Measurements from ENCODE around the gene AIG1. TPM values are rescaled to one million over a fixed set of nuclear protein-coding genes. Genes with fewer than 3 reads are reported as not detected.
"Not testable (repeated sequence)": the region's sequence is repeated elsewhere in the genome, so short reads cannot be mapped to it uniquely, and the experiment has no call there.

The AIG1 gene
- total RNA-seq, 1 donor from 2014 or later, result 14.3 TPM

- Mint-ChIP-seq H3K27me3 (ENCODE audit: unreplicated experiment) (no peaks in the 10 kb centered on the region), H3K27ac (ENCODE audit: unreplicated experiment) (no peak overlapping the region), H3K4me3 (ENCODE audit: unreplicated experiment) (no peak overlapping the region), H3K36me3 (ENCODE audit: unreplicated experiment) (peaks cover 9% of the 10 kb centered on the region), H3K4me1 (ENCODE audit: low read depth, unreplicated experiment) (no peaks in the 10 kb centered on the region), H3K9me3 (ENCODE audit: unreplicated experiment) (no peaks in the 10 kb centered on the region)
- no peak for TF ChIP-seq CTCF (IDR thresholded peaks at IDR 0.05; ENCODE audit: partially characterized antibody, unreplicated experiment)
- DNase-seq, result no peak
Measured at GRCh38 chr6:143135325-143135724, 74.6 kb downstream of the AIG1 start.

DNA sequence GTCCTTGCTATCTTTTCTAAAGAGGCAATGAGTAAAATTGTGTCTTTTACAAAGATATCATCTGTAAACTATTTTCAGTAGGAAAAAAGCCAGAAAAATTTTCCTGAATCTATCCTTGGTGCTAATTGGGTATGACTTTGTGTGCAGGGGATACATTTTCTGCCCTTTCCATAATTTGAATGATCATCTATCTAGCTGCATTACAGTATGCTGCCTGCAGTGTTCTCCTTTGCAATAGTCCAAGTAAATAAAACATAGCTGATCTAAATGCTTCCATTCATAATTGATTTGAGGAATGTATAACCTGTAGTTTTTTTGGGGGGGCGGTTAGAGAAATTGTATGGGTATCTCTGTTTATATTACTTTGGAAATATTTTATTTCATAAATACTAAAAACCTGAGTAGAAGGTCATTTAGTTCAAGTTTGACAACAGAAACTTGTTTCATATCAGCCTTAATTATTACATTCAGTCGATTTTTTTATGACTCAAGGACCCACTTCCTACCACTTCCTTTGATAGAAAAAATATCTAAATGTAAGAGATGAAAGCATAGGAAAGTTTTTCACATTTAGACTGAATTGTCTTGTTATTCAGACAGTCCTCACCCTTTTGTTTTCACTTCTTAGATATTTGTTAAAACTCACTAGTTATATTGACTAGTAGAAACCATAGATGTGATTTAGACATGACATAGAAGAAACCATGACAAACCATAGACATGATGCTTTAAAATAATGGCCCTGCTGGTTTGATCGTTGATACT lies 75.3 kb downstream of the AIG1 start:
- H3K4me3 Mint-ChIP-seq (ENCODE audit: unreplicated experiment), result no peak overlapping the region

DNA sequence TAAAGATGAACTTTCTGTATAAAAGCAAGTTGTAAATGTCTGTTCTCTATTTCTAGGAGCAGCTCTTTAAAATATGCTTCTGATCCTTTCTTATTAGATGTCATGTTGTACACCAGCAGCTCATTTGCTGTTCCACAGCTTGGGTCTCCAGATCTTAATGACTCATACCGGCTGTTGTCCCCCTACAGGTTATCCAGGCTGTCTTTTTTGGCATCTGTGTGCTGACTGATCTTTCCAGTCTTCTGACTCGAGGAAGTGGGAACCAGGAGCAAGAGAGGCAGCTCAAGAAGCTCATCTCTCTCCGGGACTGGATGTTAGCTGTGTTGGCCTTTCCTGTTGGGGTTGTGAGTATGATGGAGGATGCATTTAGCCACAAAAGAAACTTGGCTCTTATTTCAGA lies 76.0 kb downstream of the AIG1 start:
- Mint-ChIP-seq H3K27ac (ENCODE audit: unreplicated experiment) (no peak overlapping the region), H3K4me1 (ENCODE audit: low read depth, unreplicated experiment) (no peaks in the 10 kb centered on the region)
- no peak for DNase-seq

More for the DNA sequence above, 75.3 kb downstream of the AIG1 start:
- Mint-ChIP-seq H3K36me3 (ENCODE audit: unreplicated experiment) (peaks cover 6% of the 10 kb centered on the region), H3K27me3 (ENCODE audit: unreplicated experiment) (no peaks in the 10 kb centered on the region), H3K27ac (ENCODE audit: unreplicated experiment) (no peak overlapping the region), H3K9me3 (ENCODE audit: unreplicated experiment) (no peaks in the 10 kb centered on the region), H3K4me1 (ENCODE audit: low read depth, unreplicated experiment) (no peaks in the 10 kb centered on the region)
- no peak for TF ChIP-seq CTCF (IDR thresholded peaks at IDR 0.05; ENCODE audit: partially characterized antibody, unreplicated experiment)
- DNase-seq, result no peak

DNA sequence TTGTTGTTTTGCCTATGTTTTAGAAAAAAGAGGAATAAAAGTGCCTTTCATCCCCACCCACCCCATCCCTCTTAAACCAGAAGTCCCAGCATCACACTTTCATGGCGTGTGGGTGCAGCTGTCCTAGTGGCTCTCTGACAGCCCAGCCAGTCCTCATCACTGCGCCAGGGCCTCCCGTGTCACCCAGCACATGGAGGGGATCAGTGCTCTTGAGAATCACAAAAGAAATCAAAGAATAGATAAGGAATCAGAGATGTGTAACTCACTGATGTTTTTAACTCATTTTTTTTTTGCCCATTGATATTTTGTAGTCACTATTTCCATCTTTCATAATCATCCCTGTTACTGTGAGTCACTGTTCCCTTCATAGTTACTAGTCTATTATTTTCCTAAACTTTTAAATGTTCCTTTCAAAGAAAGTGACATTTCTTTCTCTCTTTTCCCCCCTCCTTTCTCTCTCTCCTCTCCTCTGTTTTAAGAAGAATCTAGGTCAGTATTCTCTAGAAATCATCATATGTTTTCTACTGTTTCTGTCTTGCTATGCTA lies 78.6 kb downstream of the AIG1 start:
- Mint-ChIP-seq H3K27ac (ENCODE audit: unreplicated experiment) (no peak overlapping the region), H3K9me3 (ENCODE audit: unreplicated experiment) (no peaks in the 10 kb centered on the region), H3K36me3 (ENCODE audit: unreplicated experiment) (no peaks in the 10 kb centered on the region), H3K4me3 (ENCODE audit: unreplicated experiment) (no peak overlapping the region), H3K4me1 (ENCODE audit: low read depth, unreplicated experiment) (no peaks in the 10 kb centered on the region), H3K27me3 (ENCODE audit: unreplicated experiment) (no peaks in the 10 kb centered on the region)
- DNase-seq, result no peak
- TF ChIP-seq CTCF (IDR thresholded peaks at IDR 0.05; ENCODE audit: partially characterized antibody, unreplicated experiment), result no peak

More for the DNA sequence above, 76.0 kb downstream of the AIG1 start:
- Mint-ChIP-seq H3K9me3 (ENCODE audit: unreplicated experiment) (no peaks in the 10 kb centered on the region), H3K36me3 (ENCODE audit: unreplicated experiment) (no peaks in the 10 kb centered on the region), H3K27me3 (ENCODE audit: unreplicated experiment) (no peaks in the 10 kb centered on the region), H3K4me3 (ENCODE audit: unreplicated experiment) (no peak overlapping the region)
- TF ChIP-seq CTCF (IDR thresholded peaks at IDR 0.05; ENCODE audit: partially characterized antibody, unreplicated experiment), result no peak

DNA sequence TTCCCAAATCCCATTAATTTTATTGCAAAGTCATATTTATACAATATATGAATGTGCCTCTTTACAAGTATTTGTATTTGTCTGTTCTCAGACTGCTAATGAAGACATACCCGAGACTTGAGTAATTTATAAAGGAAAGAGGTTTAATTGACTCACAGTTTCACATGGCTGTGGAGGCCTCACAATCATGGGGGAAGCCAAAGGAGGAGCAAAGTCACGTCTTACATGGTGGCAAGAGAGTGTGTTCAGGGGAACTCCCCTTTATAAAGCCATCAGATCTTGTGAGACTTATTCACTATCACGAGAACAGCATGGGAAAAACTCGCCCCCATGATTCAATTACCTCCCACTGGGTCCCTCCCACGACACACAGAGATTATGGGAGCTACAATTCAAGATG lies 79.2 kb downstream of the AIG1 start:
- not testable (repeated sequence) for DNase-seq; H3K27me3 Mint-ChIP-seq (ENCODE audit: unreplicated experiment); H3K9me3 Mint-ChIP-seq (ENCODE audit: unreplicated experiment); H3K27ac Mint-ChIP-seq (ENCODE audit: unreplicated experiment); H3K4me3 Mint-ChIP-seq (ENCODE audit: unreplicated experiment); H3K36me3 Mint-ChIP-seq (ENCODE audit: unreplicated experiment); H3K4me1 Mint-ChIP-seq (ENCODE audit: low read depth, unreplicated experiment)
